Sciatic nerve (tissue), 2 donors: ENCODE data around the gene ITGB1BP1. TPM values are rescaled to one million over a fixed set of nuclear protein-coding genes. Genes with fewer than 3 reads are reported as not detected.
"Not testable (repeated sequence)": the region's sequence is repeated elsewhere in the genome, so short reads cannot be mapped to it uniquely, and the experiment has no call there.

Source experiments
- ATAC-seq: fragments of 200-7000 bp; cut with Tn5 transposase; one replicate; pipeline ENCODE4 v1.9.1; 2020; ENCODE audit warnings: mild to moderate bottlenecking, moderate library complexity
- DNase-seq: peaks from one replicate; pipeline ENCODE4 v3.0.0-alpha.2; 2020; ENCODE audit warnings: low spot score
- intact Hi-C: fragments of 100-400 bp; cut with DNase I; formaldehyde crosslinking; loops from one replicate; pipeline ENCODE4 v1.14.2; 2022
- total RNA-seq: library from RNA; stranded (reverse); fragmentation: NEBNext Ultra II Directional; extraction: Animal tissue kit (Norgen Biotek cat#: 25700); gene quantifications from one replicate; pipeline ENCODE4 v1.2.1, GENCODE V29; 2021
- donor health status: DM: no; HTN: no; CAD: no.
- donor health status: DM: no; HTN: no; CAD: no.

ITGB1BP1 gene
- total RNA-seq, 1 donor from 2014 or later = 163 TPM

DNA sequence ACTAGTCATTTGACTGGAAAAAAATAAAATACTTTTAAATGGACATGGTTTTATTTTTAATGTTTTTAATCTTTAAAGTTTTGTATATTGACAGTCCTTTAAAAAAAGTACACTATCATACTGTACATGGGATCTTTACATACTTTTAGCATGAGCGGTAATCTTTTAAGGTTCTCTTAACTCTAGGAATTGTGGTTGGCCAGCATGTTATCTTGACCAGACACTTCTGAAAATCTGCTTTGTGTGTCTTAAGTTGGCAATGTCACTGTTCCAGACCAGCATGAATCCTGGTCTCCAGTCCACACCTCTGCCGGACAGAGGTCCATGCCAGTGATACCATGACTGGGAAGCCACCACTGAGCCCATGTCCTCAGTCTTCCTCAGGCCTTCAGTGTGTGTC lies 17.7 kb downstream of the ITGB1BP1 start:
- peak; percentile 42 for DNase-seq
- no peak for ATAC-seq
- intact Hi-C loops = no loop called here

DNA sequence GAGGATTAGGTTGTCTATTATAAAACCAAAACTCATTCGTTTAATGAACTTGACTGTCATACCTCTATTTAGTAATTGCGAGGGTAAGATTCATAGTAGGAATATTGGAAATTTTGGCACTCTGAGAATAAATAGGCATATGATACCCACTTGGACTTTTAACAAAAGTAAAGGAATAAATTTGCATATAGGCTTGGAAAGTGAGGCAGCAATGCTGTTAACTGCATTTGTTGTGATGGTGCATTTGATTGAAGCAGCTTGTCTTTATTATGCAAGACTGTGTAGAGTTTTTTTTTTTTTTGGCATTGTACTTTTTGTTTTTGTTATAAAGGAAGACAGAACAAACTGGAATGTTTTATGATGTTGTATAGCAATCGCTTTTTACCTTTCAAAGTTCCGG lies 18.9 kb downstream of the ITGB1BP1 start:
- intact Hi-C loops = no loop called here
- DNase-seq = no peak
- no peak for ATAC-seq

DNA sequence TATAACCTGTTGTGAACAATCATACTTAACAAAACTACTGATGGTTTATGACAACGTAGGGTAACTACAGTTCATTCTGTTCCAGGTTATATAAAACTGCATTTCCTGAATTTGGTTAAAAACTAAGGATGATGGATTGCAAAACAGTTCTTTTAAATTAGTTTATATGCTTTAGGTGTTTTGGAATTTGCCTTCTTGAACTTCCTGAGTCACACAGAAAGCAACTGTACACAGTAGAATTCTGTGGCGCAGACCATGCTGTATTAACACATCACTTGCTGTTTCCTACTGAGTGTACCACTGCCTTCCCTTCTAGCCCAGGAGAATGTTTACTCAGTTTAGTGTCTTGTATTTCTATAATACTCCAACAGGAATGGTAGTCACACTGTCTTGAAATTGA lies 19.4 kb downstream of the ITGB1BP1 start:
- intact Hi-C loops = no loop called here
- DNase-seq (no peak), ATAC-seq (no peak)

DNA sequence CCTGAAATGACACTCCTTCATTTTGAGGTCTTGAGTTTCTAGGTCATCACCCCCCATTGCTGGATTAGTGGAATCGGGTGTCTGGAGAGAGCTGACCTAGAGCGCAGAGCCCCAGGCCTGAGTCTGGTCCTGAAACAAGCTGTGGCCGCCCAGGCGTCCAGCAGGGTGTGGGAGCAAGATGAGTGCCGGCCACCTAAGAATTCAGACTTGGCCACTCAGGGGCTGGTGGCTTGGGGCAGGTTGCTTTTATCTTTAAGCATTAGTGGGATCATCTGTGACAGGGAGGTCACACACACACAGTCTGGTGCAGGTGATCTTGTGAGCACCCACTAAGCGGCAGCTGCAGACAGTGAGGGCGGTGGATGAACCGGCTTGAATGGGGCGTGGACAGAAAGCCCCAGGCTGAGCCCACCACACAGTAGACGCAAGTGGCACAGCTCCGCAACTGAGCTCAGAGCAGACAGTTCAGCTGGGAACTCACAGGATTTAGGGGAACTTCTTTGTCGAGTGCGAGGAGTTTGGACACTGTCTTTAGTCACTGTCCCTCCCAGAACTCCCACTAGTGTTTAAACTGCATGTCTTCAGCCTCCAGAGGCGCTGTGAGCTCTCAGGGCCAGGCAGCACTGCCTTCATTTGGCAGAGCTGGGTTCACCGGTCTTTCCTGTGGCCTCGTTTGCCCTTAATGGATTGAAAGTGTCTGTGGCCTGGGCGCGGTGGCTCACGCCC lies 21.5 kb downstream of the ITGB1BP1 start:
- ATAC-seq = no peak
- intact Hi-C loops = no loop called here
- DNase-seq = peak; percentile 47

DNA sequence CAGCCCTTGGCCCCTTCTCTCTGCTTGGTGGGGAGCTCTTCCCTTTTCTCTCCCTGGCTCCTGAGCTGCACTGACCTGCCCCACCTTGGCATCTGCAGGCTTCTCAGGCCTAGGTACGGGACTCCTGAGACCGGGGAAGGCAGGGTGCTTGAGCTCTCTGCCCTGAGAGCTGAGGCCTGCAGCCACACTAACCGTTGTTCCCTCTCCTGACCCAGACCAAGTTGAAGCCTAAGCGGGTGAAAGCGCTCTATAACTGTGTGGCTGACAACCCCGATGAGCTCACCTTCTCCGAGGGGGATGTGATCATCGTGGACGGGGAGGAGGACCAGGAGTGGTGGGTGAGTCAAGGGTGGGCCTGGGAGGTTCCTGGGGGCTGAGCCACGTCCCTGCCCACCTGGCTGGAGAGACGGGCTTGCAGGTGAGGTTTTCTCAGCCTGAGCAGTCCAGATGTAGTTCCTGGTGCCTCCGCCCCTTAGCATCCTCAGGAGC lies 22.2 kb downstream of the ITGB1BP1 start:
- peak; percentile 56 for DNase-seq
- no peak for ATAC-seq
- intact Hi-C loops = no loop called here

DNA sequence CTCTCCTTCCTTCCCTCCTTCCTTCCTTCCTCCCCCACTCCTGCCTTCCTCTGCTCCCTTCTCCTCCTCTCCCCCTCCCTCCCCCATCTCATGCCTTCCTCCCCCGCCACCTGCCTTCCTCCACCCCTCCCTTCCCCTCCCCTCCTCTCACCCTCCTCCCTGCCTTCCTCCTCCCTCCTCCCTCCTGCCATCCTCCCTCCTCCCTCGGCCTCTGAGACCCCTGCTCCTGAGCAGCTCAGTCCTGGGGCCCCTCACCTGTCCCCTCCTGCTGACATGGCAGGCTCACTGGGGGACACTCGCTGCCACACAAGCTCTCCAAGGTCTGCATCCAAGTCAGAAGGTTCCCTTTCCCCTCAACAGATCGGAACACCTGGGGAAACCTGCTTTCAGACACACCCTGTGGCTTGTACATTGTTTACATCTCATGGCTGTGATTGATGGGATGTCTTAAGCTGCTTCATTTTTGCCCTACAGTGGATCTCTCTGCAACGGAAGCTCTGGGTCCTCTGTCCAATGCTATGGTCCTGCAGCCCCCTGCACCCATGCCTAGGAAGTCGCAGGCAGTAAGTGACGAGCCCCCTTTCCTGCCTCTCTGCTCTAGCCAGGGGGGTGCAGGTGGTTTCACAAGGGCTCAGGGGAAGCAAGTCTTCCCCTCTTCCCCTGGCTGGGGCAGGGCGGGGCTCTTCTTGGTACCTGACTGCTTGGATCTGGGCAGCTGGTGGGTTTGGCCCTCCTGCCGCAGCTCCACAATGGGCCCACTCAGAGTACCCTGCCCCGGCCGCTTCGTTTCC lies 22.9 kb downstream of the ITGB1BP1 start:
- DNase-seq = peak; percentile 47
- intact Hi-C loops = no loop called here
- ATAC-seq = no peak

DNA sequence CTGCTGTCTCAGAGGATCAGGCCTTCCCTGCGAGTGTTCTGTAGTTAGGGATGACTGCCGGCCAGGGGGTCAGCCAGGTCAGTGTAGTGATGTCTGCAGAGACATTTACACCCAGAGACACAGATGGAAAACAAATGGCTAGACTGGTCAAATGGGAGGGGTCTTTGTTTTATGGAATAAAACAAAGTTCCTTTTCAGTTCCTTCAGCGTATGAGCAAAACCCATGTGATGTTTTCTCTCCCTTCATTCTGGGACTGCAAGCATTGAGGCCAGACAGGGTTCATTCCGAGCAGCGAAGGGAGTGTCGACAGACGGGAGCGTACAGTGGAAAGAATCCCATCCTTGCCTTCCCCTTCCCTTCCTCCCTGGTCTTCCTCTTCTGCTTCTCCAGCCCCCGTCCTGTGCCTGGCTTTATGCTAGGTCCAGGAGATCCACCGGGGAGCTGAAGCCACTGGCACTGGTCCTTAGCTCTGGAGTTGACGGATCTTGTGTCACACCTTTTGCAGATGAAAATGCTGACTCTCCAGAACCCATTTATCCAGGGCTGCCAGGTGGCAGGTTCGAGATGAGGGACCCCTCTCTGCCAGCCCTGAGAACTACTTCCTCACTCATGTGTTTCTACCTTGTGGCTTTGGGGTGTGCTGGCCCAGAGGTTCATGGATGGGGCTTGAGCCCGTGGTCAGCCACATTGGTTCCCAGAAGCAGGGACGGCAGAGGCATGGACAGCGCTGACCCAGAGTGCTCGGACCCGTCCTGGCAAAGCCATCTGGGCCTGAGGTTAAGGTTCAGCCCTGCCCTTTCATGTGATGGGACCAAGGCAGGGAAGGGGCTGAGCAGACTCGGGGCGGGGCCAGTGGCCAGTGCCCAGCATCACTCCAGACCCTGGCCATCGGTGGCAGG lies 24.2 kb downstream of the ITGB1BP1 start:
- DNase-seq = peak; percentile 81
- peak; percentile 91 for ATAC-seq
- intact Hi-C loops = no loop called here

DNA sequence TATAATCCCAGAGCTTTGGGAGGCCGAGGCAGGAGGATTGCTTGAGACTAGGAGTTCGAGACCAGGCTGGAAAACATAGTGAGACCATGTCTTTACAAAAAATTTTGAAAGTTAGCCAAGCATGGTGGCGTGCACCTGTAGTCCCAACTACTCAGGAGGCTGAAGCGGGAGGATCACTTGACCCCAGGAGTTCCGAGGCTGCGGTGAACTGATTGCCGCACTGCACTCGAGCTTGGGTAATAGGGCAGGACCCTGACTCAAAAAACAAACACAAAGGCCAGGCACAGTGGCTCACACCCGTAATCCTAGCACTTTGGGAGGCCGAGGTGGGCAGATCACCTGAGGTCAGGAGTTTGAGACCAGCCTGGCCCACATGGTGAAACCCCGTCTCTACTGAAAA lies 25.1 kb downstream of the ITGB1BP1 start:
- ATAC-seq, intact Hi-C loops: not testable (repeated sequence)
- DNase-seq = peak; percentile 54

DNA sequence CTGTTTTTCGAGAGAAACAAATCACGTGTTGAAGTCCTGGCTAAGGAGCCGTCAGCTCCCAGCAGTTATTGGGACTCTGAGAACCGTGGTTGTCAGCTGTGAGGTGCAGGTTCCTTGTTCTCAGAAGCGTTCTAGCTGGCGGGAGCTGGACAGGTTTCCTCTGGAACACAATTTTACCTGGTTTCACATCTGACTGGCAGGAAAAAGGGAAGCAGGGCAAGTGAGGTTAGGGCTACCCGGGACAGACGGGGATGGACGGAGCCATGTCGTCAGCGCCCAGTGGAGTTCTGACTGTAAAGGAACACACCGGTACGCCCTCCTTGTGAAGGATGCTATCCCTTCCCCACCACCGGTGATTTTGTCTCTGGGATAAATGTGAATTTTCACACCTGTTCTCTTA lies 26.1 kb downstream of the ITGB1BP1 start:
- peak; percentile 48 for DNase-seq
- intact Hi-C loops = no loop called here
- no peak for ATAC-seq

DNA sequence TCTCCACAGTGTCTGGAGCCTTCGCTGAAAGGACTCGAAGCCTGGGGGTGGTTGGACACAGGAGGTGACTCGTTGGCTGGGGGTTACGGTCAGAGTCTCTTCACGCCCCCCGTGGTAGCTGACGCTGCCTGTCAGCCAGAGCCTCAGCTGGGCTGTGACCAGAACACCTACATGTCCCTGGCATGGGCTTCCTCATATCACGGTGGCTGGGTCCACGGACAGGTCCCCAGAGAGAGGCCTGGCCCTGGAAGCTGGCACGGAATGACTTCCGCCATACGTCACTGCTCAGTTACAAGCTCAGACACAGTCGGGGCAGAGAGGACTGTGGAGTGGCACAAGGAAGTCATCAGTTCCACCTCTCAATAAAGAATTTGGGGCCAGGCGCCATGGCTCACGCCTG lies 28.5 kb downstream of the ITGB1BP1 start:
- ATAC-seq (no peak), DNase-seq (peak; percentile 57)
- intact Hi-C loops = no loop called here

DNA sequence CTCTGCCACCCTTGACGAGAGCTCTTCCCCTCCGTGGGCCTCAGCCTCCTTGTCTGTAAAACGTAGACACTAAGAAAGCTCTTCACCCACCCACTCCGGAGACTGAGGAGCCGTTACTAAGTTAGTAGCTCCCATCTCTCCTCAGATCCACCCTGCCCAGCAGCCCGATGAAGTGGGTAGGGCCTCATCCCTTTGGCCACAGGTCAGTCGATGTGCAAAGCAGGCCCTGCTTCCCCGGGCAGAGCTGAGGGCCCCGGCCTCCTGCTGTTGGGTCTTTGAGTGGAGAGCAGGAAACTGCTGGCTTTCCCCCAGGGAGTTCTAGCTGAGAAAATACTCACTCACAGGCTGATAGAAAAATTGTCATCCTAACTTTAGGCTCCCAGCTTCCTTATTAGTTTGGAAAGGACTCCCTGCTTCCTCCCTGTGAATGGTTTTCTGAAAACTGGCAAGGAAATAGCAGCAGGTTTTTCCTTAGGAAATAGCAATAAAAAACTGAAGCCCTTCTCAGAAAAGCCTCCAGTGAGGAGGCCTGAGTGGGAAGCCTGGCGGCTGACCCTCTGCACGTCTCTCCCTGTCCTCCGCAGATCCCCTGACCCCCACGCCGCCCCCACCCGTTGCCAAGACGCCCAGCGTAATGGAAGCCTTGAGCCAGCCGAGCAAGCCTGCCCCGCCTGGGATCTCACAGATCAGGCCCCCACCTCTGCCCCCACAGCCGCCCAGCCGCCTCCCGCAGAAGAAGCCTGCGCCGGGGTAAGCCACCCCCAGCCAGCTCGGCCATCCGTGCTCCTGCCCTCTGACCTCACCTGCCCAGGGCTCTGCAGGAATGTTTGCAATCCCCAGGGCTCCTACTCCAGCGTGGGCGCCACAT lies 30.2 kb downstream of the ITGB1BP1 start:
- intact Hi-C loops = no loop called here
- DNase-seq = peak; percentile 67
- ATAC-seq = peak; percentile 57

DNA sequence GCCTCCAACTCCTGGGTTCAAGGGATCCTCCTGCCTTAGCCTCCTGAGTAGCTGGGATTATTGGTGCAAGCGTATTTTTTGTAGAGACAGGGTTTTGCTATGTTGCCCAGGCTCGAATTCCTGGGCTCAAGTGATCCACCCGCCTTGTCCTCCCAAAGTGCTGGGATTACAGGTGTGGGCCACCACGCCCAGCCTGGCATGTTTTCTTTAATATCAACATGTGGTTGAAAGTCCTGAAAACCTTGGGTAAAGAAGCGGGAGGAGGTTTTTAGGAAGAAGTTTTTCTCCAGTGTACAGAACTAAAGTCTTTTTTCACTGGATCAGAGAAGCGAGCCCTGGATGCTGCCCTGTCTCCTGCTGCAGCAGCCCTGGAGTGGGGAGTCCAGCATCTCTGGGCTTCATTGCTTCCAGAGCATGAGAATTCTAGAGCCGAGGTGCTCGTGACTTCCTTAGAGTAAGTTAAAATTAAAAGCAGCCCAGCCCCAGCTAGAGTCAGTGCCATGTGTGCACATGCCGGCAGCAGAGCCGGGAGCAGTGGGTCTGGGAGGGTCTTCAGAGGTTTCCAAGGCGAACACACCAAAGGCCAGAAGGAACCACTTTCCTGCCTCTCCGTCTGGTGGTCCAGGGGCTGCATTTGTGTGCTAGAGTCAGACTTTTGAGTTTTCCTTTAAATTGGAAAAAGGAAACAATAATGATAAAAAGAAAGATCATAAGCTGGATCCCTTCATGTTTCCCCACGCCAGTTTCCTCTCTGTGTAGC lies 31.2 kb downstream of the ITGB1BP1 start:
- ATAC-seq = no peak
- no peak for DNase-seq
- intact Hi-C loops = no loop called here

DNA sequence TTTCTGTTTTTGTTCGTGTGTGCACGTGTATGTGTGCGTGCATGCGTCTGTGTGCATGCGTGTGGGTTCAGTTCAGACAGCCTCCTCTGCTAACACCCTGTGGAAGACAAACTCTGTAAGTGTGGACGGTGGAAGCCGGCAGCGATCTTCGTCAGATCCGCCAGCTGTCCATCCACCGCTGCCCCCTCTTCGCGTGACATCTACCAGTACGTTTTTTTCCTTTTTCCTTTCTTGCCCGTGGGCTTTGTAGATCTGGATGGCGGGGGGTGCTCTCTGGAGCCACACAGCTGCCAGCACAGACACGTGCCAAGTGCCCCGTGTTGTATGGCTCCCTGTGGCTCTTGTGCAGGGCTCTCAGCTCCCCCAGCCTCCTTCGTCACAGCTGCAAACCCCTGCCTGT lies 32.3 kb downstream of the ITGB1BP1 start:
- no peak for ATAC-seq
- DNase-seq = no peak
- intact Hi-C loops = no loop called here

DNA sequence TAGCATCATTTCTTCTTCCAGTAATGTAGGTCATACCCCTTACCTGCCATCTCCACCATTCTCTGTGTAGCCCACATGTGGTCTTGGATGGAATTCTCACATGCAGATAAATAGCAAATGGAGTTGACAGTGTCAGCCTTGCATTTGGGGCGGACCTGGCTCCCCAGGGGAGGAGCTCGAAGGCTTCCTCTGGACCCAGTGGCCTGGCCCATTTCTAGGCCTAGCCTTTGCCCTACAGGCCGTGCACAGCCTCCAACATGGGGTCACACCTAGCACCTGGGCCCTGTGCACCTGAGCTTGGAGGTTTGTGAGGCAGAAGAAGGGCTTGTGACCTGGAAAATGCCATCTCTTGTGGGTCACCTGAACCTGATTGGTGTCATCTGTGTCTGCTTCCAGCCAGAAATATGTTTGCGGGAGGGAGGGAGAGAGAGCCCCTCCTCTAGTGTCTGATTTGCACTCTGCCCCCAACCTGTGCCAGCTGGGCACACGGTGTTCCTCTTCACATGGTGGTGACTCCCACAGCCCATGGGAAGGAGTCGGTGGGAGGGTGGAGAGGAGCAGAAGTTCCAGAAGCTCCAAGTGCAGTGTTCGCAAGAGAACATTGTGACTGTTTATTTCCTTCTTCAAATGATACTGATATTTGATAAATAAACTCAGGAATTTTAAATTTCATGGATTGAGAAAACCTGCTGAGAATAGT lies 33.0 kb downstream of the ITGB1BP1 start:
- no peak for DNase-seq

DNA sequence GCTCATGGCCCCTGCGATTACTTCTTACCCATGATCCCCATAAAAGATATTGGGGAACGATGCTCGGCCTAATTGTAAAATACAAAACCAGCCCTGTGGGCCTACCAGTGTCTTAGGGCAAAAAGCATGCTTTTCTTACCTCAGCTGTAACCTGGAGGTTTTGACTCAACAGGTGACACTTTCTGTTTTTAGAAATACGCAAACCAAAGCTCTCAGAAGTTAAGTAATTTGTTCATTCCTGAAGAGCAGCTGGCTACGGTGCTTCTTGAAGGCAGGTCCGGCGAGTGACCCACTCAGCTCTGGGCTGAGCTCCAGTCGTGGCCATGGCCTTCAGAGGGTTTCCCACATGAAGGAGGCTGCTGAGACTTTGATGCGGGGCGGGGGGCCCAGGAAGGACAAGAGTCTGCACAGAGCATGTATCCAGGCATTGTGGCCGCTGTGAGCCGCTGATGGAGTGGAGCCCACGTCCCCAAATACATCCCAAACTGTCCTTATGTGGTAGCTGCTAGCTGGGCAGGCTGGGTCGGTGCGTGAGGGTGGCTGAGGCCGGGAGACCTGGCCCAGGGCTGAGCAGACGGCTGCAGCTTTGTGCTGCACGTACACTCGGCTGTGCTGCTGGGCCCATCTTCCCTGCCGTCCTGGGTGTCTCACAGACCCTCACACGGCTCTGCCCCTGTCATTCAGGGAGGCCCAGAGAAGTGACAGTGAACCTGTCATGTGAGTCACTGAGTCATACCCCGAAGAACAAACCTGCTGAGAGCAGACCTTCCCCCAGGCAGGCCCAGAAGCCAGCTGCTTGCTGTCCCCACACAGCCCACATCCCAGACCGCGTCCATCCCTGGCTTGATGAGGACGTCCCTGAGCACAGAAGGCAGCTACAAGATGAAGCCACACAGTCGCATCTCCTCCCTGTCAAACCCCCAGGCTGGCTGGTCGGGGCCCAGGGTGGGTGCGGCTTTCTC lies 34.1 kb downstream of the ITGB1BP1 start:
- no peak for ATAC-seq
- DNase-seq = peak; percentile 51
- intact Hi-C loops = no loop called here

More for the DNA sequence above, 33.0 kb downstream of the ITGB1BP1 start:
- intact Hi-C loops = no loop called here
- ATAC-seq = no peak

DNA sequence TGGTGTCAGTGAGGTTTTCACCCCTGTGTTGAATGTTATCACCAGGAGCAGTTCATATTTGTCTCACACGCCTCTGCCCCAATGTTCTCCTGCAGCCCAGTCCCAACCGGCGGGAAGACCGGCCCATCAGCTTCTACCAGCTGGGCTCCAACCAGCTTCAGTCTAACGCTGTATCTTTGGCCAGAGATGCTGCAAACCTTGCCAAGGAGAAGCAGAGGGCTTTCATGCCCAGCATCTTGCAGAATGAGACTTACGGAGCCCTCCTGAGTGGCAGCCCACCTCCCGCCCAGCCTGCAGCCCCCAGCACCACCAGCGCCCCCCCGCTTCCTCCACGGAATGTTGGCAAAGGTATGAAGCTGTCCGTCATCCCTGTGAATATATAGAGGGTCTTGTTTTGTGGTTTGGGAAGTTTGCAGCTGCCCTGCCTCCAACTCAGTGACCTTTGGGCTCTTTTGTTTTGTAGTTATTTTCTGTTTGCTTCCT lies 35.1 kb downstream of the ITGB1BP1 start:
- no peak for ATAC-seq
- intact Hi-C loops = no loop called here

More for the DNA sequence above, 35.1 kb downstream of the ITGB1BP1 start:
- peak; percentile 47 for DNase-seq
